ENCODE data around the gene CDC42.

GRCh38 chr1:22064751-22065402 lies 12.4 kb downstream of the CDC42 start:
- TF ChIP-seq CTCF (IDR thresholded peaks at IDR 0.05): no peak
- TF ChIP-seq POLR2A (IDR thresholded peaks at IDR 0.05): no peak
